GM18909 (cell line): ENCODE measurements around the gene ASPSCR1.

ENCODE experiments used
- ATAC-seq: cut with Tn5 transposase; IDR thresholded peaks from one replicate; pipeline ENCODE4 v1.9.1; 2021; ENCODE audit warnings: mild to moderate bottlenecking; ENCODE audit not compliant: unreplicated experiment, poor library complexity

The ASPSCR1 gene

GRCh38 chr17:81977211-81977808, at the start of gene ASPSCR1:
Gene ASPSCR1, plus strand, starts transcription at chr17:81977629. Its CDS starts 18 bp downstream, at chr17:81977647.
- ATAC-seq = peak; percentile 80

- peak; percentile 62 for ATAC-seq
Measured at GRCh38 chr17:81927653-81928543, 49.5 kb upstream of the ASPSCR1 start, which contains the start of gene MAFG. Gene MAFG, minus strand, starts transcription at chr17:81927735. Its CDS starts 4,550 bp downstream, at chr17:81923185.

- ATAC-seq = no peak
Measured at GRCh38 chr17:81928544-81929252, 48.7 kb upstream of the ASPSCR1 start.

- ATAC-seq = no peak
Measured at GRCh38 chr17:81929253-81930141, 47.9 kb upstream of the ASPSCR1 start.

GRCh38 chr17:81930142-81931125, 47.0 kb upstream of the ASPSCR1 start:
- ATAC-seq = no peak

GRCh38 chr17:81931189-81931556, 46.3 kb upstream of the ASPSCR1 start:
- ATAC-seq = no peak

- ATAC-seq = no peak
Measured at GRCh38 chr17:81931557-81932332, 45.7 kb upstream of the ASPSCR1 start.

GRCh38 chr17:81932333-81932983, 45.0 kb upstream of the ASPSCR1 start:
- ATAC-seq = no peak

- ATAC-seq = no peak
Measured at GRCh38 chr17:81933178-81933699, 44.2 kb upstream of the ASPSCR1 start.

- no peak for ATAC-seq
Measured at GRCh38 chr17:81934098-81934757, 43.2 kb upstream of the ASPSCR1 start.

GRCh38 chr17:81934850-81935708, 42.4 kb upstream of the ASPSCR1 start:
- ATAC-seq = no peak

- ATAC-seq = no peak
Measured at GRCh38 chr17:81935709-81936084, 41.7 kb upstream of the ASPSCR1 start.

GRCh38 chr17:81939218-81939617, 38.2 kb upstream of the ASPSCR1 start:
- no peak for ATAC-seq

GRCh38 chr17:81939881-81940385, 37.5 kb upstream of the ASPSCR1 start:
- ATAC-seq = no peak

- no peak for ATAC-seq
Measured at GRCh38 chr17:81940538-81941483, 36.6 kb upstream of the ASPSCR1 start.
